Effector memory CD4-positive, alpha-beta T cell (primary cell): ENCODE results near the gene TGM1.
"Not testable (repeated sequence)": the region's sequence is repeated elsewhere in the genome, so short reads cannot be mapped to it uniquely, and the experiment has no call there.

Experiments
- DNase-seq, 3 donors: peaks; one replicate each; pipeline ENCODE4 v3.0.0-alpha.2; 2020
- H3K27ac ChIP-seq: 2 replicates; pipeline ENCODE4 v1.7.0; 2013; ENCODE audit warnings: mild to moderate bottlenecking, low read length, moderate library complexity; ENCODE audit not compliant: insufficient read depth, poor library complexity, severe bottlenecking
- H3K27me3 ChIP-seq: replicated peaks from 2 replicates; pipeline ENCODE4 v1.7.0; 2013; ENCODE audit warnings: mild to moderate bottlenecking, low read length; ENCODE audit not compliant: insufficient read depth, control insufficient read depth, poor library complexity, severe bottlenecking
- H3K36me3 ChIP-seq: 2 replicates; pipeline ENCODE4 v1.7.0; 2013; ENCODE audit warnings: mild to moderate bottlenecking, low read length, moderate library complexity; ENCODE audit not compliant: control insufficient read depth, insufficient read depth
- H3K4me1 ChIP-seq: 2 replicates; pipeline ENCODE4 v1.7.0; 2013; ENCODE audit warnings: low read length, mild to moderate bottlenecking; ENCODE audit not compliant: control insufficient read depth, insufficient read depth, poor library complexity, severe bottlenecking
- H3K4me3 ChIP-seq: 2 replicates; pipeline ENCODE4 v1.7.0; 2013; ENCODE audit warnings: low read length, low read depth, mild to moderate bottlenecking; ENCODE audit not compliant: insufficient read depth, poor library complexity, severe bottlenecking
- H3K9me3 ChIP-seq: 2 replicates; pipeline ENCODE4 v1.7.0; 2013; ENCODE audit warnings: mild to moderate bottlenecking, low read length, moderate library complexity; ENCODE audit not compliant: control insufficient read depth

TGM1 gene

DNA sequence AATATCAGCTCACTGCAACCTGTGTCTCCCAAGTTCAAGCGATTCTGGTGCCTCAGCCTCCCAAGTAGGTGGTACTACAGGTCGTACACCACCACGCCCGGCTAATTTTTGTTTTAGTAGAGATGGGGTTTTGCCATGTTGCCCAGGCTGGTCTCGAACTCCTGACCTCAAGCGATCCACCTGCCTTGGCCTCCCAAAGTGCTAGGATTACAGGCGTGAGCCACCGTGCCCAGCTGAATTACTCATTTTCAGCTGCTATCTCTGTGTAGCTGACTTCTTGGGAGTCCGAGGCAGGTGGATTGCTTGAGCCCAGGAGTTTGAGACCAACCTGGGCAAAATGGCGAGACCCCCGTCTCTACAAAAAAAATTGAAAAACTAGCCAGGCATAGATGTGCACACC is 17.6 kb downstream of the TGM1 start:
- H3K9me3 ChIP-seq, H3K27me3 ChIP-seq, H3K36me3 ChIP-seq, H3K27ac ChIP-seq, H3K4me3 ChIP-seq, DNase-seq: not testable (repeated sequence)
- H3K4me1 ChIP-seq = peaks cover 27% of the 10 kb centered on the region

DNA sequence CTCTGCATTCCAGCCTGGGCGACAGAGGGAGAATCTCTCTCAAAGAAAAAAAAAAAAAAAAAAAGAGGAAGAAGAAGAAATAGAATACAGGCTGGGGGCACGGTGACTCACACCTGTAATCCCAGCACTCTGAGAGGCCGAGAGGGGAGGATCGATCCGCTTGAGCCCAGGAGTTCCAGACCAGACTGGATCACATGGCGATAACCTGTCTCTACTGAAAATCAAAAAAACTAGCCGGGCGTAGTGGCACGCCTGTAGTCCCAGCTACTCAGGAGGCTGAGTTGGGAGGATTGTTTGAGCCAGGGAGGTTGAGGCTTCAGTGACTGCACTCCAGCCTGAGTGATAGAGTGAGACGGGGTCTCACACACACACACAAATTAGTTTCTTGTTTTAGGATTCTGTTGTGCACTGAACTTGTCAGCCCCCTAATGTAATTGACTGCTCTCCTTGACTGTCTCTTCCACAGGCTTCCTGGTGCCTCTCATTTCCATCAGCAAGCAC is 19.6 kb downstream of the TGM1 start:
- peak in 1 of 3 donors; percentile 2 for DNase-seq

DNA sequence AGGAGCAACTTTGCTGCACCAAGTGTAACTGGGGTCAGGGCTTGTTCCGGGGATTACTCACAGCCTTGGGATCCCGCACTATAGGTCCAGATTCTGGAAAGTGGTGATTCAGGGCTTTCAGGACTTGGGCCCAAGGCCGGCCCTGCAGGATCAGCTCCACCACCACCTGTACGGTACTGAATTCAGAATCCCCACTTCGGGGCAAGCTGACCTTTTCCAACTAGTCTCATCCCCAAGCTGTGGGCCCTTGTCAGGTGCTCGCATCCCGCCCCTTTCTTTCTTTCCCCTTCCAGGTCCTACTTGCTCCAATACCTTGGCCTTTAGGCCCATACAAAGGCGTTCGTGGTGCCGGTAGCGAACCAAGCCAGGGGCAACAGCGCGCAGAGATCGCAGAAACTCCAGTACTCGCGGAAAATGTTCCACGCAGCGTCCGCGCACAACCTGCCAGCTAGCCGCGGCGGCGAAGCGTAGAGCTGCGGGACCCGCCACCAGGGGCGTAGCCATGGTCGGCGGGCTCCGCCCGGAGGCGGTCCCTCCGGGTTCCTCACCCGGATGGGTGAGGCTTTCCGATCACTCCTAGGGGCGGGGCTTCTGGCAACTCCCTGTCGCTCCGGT is 21.0 kb downstream of the TGM1 start:
- peaks cover 41% of the 10 kb centered on the region for H3K4me1 ChIP-seq
- H3K27ac ChIP-seq = peak overlapping the region; percentile 99
- H3K27me3 ChIP-seq = no peaks in the 10 kb centered on the region
- DNase-seq = peak; percentile 87 to 92 (median 89)
- H3K4me3 ChIP-seq = peak overlapping the region; percentile 86
- H3K9me3 ChIP-seq = no peaks in the 10 kb centered on the region
- peaks cover 39% of the 10 kb centered on the region for H3K36me3 ChIP-seq

More for the DNA sequence above, 19.6 kb downstream of the TGM1 start:
- Histone ChIP-seq H3K9me3 (no peaks in the 10 kb centered on the region), H3K4me1 (peaks cover 41% of the 10 kb centered on the region), H3K27ac (peak overlapping the region; percentile 99), H3K27me3 (no peaks in the 10 kb centered on the region), H3K4me3 (peak overlapping the region; percentile 86), H3K36me3 (peaks cover 25% of the 10 kb centered on the region)

DNA sequence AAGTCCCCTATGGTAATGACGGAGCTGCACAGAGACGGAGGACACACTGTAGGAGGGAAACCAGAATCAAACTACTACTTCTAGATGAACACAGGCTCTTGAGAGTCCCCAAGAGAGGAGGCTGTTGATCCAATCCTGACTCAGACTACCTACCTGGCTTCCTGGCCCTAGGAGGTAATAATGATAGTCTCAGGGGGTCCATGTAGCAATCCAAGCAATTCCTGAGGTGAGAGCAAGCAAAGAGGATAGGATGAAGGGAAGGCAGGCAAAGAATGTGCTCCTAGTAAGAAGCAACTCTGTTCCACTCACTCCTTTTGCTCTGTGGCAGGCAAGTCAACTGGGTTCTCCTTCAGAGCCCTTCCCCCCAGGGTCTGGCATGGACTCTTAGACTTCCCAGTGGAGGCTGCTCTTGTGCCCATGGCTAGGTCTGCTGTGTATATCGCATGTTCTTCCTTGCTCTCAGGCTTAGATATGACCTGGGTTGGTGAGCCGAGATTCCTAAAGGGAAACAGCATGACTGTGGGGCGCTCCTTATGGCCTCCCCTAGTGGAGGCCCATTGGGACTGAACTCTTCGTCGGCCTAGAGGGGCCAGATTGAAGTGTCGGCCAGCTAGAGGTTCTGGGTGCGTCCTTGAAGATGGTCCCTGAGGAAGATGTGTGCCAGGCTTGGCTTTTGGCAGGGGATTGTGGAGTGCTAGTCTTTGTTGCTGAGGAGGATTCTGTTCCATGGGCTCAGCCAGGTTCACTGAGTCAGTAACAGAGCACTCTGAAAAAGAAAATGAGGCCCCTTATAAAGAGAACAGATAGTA is 22.7 kb downstream of the TGM1 start:
- Histone ChIP-seq H3K4me3 (no peak overlapping the region), H3K27me3 (no peaks in the 10 kb centered on the region), H3K36me3 (peaks cover 54% of the 10 kb centered on the region), H3K27ac (peak overlapping the region; percentile 38), H3K9me3 (no peaks in the 10 kb centered on the region), H3K4me1 (peaks cover 41% of the 10 kb centered on the region)
- DNase-seq = no peak

DNA sequence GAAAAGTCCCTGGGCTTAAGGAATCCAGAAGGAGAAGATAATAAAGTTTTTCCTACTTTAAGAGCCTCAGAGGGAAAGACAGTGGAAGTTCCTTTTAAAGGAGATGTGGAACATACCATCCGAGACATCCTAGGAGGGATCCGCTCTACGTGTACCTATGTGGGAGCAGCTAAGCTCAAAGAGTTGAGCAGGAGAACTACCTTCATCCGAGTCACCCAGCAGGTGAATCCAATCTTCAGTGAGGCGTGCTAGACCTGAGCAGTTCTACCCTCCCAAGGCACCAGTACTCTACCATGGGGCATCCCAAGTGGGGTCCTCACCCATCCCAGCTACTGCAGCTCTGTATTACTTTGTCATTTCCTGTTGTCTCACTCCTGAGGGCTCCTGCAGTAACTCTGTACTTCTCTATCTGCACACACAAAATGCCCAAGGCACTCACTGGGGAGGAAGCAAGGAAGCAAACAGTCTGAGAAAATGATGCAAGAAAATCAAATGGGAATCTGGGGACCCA is 24.4 kb downstream of the TGM1 start:
- no peak overlapping the region for H3K27ac ChIP-seq
- peaks cover 48% of the 10 kb centered on the region for H3K4me1 ChIP-seq
- no peak for DNase-seq
- no peak overlapping the region for H3K4me3 ChIP-seq
- H3K36me3 ChIP-seq = peaks cover 54% of the 10 kb centered on the region
- no peaks in the 10 kb centered on the region for H3K27me3 ChIP-seq
- H3K9me3 ChIP-seq = no peaks in the 10 kb centered on the region

DNA sequence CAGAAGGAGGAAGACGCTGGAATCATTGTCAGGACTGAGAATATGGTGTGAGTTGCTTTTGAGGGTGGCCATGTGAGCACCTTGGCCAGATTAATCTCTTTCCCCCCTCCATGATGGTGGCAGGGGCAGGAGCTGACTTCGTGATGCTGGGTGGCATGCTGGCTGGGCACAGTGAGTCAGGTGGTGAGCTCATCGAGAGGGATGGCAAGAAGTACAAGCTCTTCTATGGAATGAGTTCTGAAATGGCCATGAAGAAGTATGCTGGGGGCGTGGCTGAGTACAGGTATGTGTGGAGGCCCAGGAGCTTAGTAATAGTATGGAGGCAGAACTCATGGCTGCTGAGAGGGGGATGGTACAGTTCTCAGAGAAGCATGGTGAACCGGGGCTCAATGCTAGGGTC is 24.9 kb downstream of the TGM1 start:
- Histone ChIP-seq H3K27ac (no peak overlapping the region), H3K27me3 (no peaks in the 10 kb centered on the region), H3K36me3 (peaks cover 54% of the 10 kb centered on the region), H3K9me3 (no peaks in the 10 kb centered on the region), H3K4me1 (peaks cover 48% of the 10 kb centered on the region), H3K4me3 (no peak overlapping the region)
- no peak for DNase-seq

DNA sequence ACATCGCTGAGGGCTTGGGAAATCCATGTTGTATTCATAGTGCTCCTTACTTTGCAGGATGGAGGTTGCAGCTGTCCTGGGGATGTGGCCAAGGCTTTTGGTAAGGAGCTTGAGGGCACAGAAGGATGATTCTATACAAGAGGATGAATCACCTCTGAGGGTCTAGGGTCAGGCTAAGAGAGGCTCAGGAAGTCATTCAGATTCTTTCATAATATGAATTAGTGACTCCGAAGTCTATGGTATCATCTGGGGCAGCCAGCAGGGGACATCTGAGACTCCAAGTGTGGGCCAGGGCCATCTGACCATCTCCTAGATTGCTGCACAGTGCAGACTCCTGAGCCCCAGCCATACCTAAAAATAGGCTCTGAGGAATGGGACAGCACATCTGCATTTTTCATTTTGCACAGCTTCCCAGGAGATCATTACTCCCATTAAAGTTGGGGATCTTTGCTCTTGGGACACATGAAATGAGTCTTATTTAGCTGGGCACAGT is 25.5 kb downstream of the TGM1 start:
- H3K4me1 ChIP-seq = peaks cover 47% of the 10 kb centered on the region
- H3K4me3 ChIP-seq = no peak overlapping the region
- H3K9me3 ChIP-seq = no peaks in the 10 kb centered on the region
- H3K27ac ChIP-seq = no peak overlapping the region
- H3K27me3 ChIP-seq = no peaks in the 10 kb centered on the region
- DNase-seq = no peak
- peaks cover 54% of the 10 kb centered on the region for H3K36me3 ChIP-seq

DNA sequence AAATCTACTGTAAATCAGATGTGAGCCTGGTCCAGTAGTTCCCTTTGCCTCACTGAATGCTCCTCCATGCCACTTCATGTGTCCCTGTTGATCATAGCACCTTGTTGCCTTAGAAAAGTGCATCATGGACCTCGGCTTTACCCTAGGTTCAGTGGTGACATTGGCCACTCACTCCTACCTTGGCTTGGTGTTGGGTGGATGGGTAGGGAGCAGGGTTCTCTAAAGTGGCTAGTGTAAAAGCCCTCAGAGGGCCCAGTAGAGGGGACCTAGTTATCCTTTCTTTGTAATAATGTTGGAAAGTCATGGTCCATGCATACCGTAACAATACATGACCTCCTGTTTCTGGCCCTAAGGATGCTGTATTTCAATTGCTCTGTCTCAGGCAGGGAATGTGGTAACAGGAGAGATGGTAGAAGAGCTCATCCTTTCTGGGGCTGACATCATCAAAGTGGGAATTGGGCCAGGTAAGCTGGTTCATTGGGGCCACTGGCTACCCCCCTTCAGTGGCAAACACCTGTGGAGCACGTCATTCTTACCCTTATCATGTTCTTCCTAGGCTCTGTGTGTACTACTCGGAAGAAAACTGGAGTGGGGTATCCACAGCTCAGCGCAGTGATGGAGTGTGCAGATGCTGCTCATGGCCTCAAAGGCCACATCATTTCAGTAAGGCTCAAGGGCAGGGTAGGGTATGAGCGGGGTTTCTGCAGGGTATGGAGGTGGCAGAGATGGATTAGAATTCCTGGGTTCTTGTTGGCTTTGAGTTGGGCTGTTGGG is 26.1 kb downstream of the TGM1 start:
- Histone ChIP-seq H3K27ac (no peak overlapping the region), H3K36me3 (peaks cover 54% of the 10 kb centered on the region), H3K4me3 (no peak overlapping the region), H3K27me3 (no peaks in the 10 kb centered on the region), H3K4me1 (peaks cover 47% of the 10 kb centered on the region), H3K9me3 (no peaks in the 10 kb centered on the region)
- no peak for DNase-seq

DNA sequence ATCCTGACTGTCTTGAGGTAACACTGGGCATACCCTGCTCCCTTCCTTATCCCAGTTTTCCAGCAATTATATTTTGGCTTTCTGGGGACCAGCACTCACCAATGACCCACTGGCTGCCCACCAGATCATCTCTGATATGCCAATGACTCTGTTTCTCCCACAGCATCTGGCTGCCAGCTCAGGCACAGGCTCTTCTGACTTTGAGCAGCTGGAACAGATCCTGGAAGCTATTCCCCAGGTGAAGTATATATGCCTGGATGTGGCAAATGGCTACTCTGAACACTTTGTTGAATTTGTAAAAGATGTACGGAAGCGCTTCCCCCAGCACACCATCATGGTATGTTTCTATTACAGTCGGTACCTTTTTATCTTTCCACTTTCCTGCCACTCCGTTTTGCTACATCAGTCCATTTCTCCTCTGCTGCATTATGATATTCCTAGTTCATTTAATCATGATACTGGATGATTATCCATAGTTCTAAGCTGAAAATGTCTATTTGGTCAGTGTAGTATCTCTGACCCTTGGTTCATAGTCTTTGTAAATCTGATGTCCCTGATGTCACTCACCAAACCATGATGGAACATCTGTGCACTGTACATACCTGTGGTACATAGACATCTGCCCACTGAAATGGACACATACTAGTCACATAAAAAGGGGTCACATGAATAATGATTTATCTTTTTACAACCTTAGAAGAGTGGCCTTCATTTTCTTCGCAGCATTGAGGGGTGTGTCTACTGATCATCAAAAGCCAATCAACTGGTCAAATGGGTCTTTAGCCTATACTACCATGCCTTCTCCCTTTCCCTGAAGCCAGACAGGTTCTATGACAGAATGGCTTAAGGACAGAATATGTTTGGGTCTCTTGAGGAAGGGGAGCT is 26.9 kb downstream of the TGM1 start:
- no peak overlapping the region for H3K27ac ChIP-seq
- peaks cover 46% of the 10 kb centered on the region for H3K4me1 ChIP-seq
- no peak for DNase-seq

More for the DNA sequence above, 26.9 kb downstream of the TGM1 start:
- Histone ChIP-seq H3K9me3 (no peaks in the 10 kb centered on the region), H3K4me3 (no peak overlapping the region), H3K36me3 (peaks cover 52% of the 10 kb centered on the region), H3K27me3 (no peaks in the 10 kb centered on the region)
